ENCODE data around the gene NAIF1. TPM values are rescaled to one million over a fixed set of nuclear protein-coding genes. Genes with fewer than 3 reads are reported as not detected.
A peak's percentile ranks its signal among the peaks of the same experiment; 100 is the strongest.
"Not testable (repeated sequence)": the region's sequence is repeated elsewhere in the genome, so short reads cannot be mapped to it uniquely, and the experiment has no call there.

The NAIF1 gene
- total and polyA plus RNA-seq, 5 donors from 2014 or later, result 7.8 to 16.8 (median 12.9) TPM

GRCh38 chr9:128077847-128078503, 10.9 kb upstream of the NAIF1 start:
- Histone ChIP-seq H3K4me1 (ENCODE audit: control insufficient read depth, insufficient read depth, low read length, poor library complexity, severe bottlenecking) (peaks cover 31% of the 10 kb centered on the region), H3K4me3 (ENCODE audit: low read depth, low read length) (no peak overlapping the region), H3K9me3 (ENCODE audit: control insufficient read depth in 2 of 2, low read length in 2 of 2) (no peaks in the 10 kb centered on the region), H3K27ac (ENCODE audit: insufficient read depth, low read length, poor library complexity, severe bottlenecking) (no peak overlapping the region), H3K27me3 (ENCODE audit: control insufficient read depth, insufficient read depth, low read length) (no peaks in the 10 kb centered on the region), H3K36me3 (ENCODE audit: control insufficient read depth, insufficient read depth, low read length) (peaks cover 6% of the 10 kb centered on the region)
- Mint-ChIP-seq H3K36me3 (peaks cover 12% of the 10 kb centered on the region), H3K27me3 (no peaks in the 10 kb centered on the region), H3K27ac (peak overlapping the region in 2 of 3 donors; percentile 83 to 86), H3K9me3 (no peaks in the 10 kb centered on the region), H3K4me1 (peaks cover 22 to 73% (median 43%) of the 10 kb centered on the region in 4 donors), H3K4me3 (peak overlapping the region in 2 of 4 donors; percentile 43 to 74)
- ATAC-seq (ENCODE audit: low read depth in 2 of 2) (no peak), DNase-seq (no peak)

GRCh38 chr9:128073253-128073886, 6.2 kb upstream of the NAIF1 start:
- Histone ChIP-seq H3K4me3 (ENCODE audit: low read depth, low read length) (peak overlapping the region; percentile 82), H3K36me3 (ENCODE audit: control insufficient read depth, insufficient read depth, low read length) (no peaks in the 10 kb centered on the region), H3K9me3 (ENCODE audit: control insufficient read depth in 2 of 2, low read length in 2 of 2) (no peaks in the 10 kb centered on the region), H3K27ac (ENCODE audit: insufficient read depth, low read length, poor library complexity, severe bottlenecking) (peak overlapping the region; percentile 78), H3K4me1 (ENCODE audit: control insufficient read depth, insufficient read depth, low read length, poor library complexity, severe bottlenecking) (peaks cover 67% of the 10 kb centered on the region), H3K27me3 (ENCODE audit: control insufficient read depth, insufficient read depth, low read length) (no peaks in the 10 kb centered on the region)
- Mint-ChIP-seq H3K27me3 (no peaks in the 10 kb centered on the region), H3K4me1 (peaks cover 18 to 80% (median 45%) of the 10 kb centered on the region in 4 donors), H3K9me3 (no peaks in the 10 kb centered on the region), H3K4me3 (peak overlapping the region; percentile 70 to 91 (median 90)), H3K36me3 (peaks cover 4% of the 10 kb centered on the region), H3K27ac (peak overlapping the region; percentile 89 to 99 (median 91))
- DNase-seq (no peak), ATAC-seq (ENCODE audit: low read depth in 2 of 2) (no peak)

- H3K4me3 Mint-ChIP-seq, result peak overlapping the region; percentile 77 to 91 (median 90)
- peak overlapping the region; percentile 82 for H3K4me3 ChIP-seq (ENCODE audit: low read depth, low read length)
- H3K9me3 ChIP-seq (ENCODE audit: control insufficient read depth in 2 of 2, low read length in 2 of 2), result no peaks in the 10 kb centered on the region
- peak overlapping the region; percentile 78 for H3K27ac ChIP-seq (ENCODE audit: insufficient read depth, low read length, poor library complexity, severe bottlenecking)
- ATAC-seq (ENCODE audit: low read depth in 2 of 2) (no peak), DNase-seq (peak; percentile 36 to 75 (median 50))
- H3K4me1 ChIP-seq (ENCODE audit: control insufficient read depth, insufficient read depth, low read length, poor library complexity, severe bottlenecking), result peaks cover 57% of the 10 kb centered on the region
- no peaks in the 10 kb centered on the region for H3K36me3 ChIP-seq (ENCODE audit: control insufficient read depth, insufficient read depth, low read length)
- H3K27me3 ChIP-seq (ENCODE audit: control insufficient read depth, insufficient read depth, low read length), result no peaks in the 10 kb centered on the region
- peaks cover 18 to 72% (median 37%) of the 10 kb centered on the region in 4 donors for H3K4me1 Mint-ChIP-seq
- H3K27ac Mint-ChIP-seq, result peak overlapping the region; percentile 89 to 99 (median 91)
- no peaks in the 10 kb centered on the region for H3K9me3 Mint-ChIP-seq
- H3K27me3 Mint-ChIP-seq, result no peaks in the 10 kb centered on the region
- H3K36me3 Mint-ChIP-seq, result no peaks in the 10 kb centered on the region
Observed at GRCh38 chr9:128072144-128073021, 5.3 kb upstream of the NAIF1 start.

GRCh38 chr9:128071475-128071874, 4.4 kb upstream of the NAIF1 start:
- not testable (repeated sequence) for DNase-seq; H3K9me3 ChIP-seq (ENCODE audit: control insufficient read depth in 2 of 2, low read length in 2 of 2); H3K9me3 Mint-ChIP-seq; H3K36me3 Mint-ChIP-seq; H3K36me3 ChIP-seq (ENCODE audit: control insufficient read depth, insufficient read depth, low read length); ATAC-seq (ENCODE audit: low read depth in 2 of 2); H3K27me3 Mint-ChIP-seq; H3K27me3 ChIP-seq (ENCODE audit: control insufficient read depth, insufficient read depth, low read length)
- Mint-ChIP-seq H3K4me3 (peak overlapping the region; percentile 77 to 91 (median 90)), H3K27ac (peak overlapping the region; percentile 89 to 99 (median 91)), H3K4me1 (peaks cover 18 to 64% (median 37%) of the 10 kb centered on the region in 4 donors)
- peak overlapping the region; percentile 78 for H3K27ac ChIP-seq (ENCODE audit: insufficient read depth, low read length, poor library complexity, severe bottlenecking)
- peaks cover 60% of the 10 kb centered on the region for H3K4me1 ChIP-seq (ENCODE audit: control insufficient read depth, insufficient read depth, low read length, poor library complexity, severe bottlenecking)
- peak overlapping the region; percentile 82 for H3K4me3 ChIP-seq (ENCODE audit: low read depth, low read length)

DNA sequence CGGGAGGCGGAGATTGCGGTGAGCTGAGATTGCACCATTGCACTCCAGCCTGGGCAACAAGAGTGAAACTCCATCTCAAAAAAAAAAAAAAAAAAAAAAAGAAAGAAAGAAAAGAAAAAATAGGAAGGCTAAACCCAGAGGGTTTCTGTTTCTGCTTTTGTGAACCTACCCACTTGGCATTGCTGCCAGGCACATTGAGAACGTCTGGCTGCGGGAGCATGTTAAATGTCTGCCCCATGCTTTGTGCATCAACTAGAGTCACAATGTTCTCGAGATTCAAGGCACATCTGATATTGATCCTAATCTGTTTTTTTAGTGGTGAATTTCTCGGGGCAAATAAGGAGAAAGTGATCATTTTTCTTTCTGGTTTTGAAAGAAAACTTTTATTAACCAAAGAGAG, 3.8 kb upstream of the NAIF1 start:
- Histone ChIP-seq H3K4me3 (ENCODE audit: low read depth, low read length) (peak overlapping the region; percentile 75), H3K27me3 (ENCODE audit: control insufficient read depth, insufficient read depth, low read length) (no peaks in the 10 kb centered on the region), H3K9me3 (ENCODE audit: control insufficient read depth in 2 of 2, low read length in 2 of 2) (no peaks in the 10 kb centered on the region), H3K4me1 (ENCODE audit: control insufficient read depth, insufficient read depth, low read length, poor library complexity, severe bottlenecking) (peaks cover 66% of the 10 kb centered on the region), H3K27ac (ENCODE audit: insufficient read depth, low read length, poor library complexity, severe bottlenecking) (peak overlapping the region; percentile 78), H3K36me3 (ENCODE audit: control insufficient read depth, insufficient read depth, low read length) (no peaks in the 10 kb centered on the region)
- Mint-ChIP-seq H3K4me3 (peak overlapping the region; percentile 89 to 95 (median 90)), H3K9me3 (no peaks in the 10 kb centered on the region), H3K27me3 (no peaks in the 10 kb centered on the region), H3K36me3 (no peaks in the 10 kb centered on the region), H3K4me1 (peaks cover 18 to 66% (median 40%) of the 10 kb centered on the region in 4 donors), H3K27ac (peak overlapping the region; percentile 88 to 99 (median 89))
- ATAC-seq (ENCODE audit: low read depth in 2 of 2) (no peak), DNase-seq (no peak)

DNA sequence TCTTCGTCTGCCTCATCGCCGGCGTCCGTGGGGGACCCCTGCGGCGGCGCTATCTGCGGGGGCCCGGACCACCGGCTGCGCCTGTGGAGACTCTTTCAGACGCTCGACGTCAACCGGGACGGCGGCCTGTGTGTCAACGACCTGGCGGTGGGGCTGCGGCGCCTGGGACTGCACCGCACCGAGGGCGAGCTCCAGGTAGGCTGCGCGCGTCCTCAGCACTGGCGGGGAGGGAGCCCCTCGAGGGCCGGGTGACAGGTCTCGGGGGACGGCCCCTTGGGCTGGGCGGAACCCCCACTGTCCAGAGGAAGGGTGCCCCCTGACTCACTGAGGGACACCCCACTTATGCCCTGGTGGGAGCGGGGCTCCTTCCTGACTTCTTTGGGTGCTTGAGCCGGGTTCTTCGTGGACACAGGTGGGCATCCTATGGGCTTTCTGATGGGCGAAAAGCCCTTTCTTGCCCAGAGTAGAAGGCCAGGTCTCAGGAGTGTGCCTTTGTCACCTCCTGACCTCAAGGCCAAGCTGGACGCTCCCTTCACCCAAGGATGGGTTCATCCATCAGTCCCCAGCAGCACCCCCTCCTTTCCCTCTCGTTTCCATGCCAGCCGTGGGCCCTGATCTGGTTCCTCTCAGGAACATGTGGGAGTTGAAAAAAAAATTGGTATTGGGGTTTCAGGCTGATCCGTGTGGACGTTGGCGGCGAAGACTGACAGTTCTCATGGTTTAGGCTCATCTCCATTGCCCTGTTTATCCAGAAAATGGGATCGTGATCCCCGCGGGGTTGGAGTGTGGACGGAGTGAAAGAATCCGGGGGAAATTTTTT, 1.5 kb upstream of the NAIF1 start:
- peak overlapping the region; percentile 92 to 96 (median 95) for H3K4me3 Mint-ChIP-seq
- no peak for ATAC-seq (ENCODE audit: low read depth in 2 of 2)

More for the DNA sequence above, 1.5 kb upstream of the NAIF1 start:
- Mint-ChIP-seq H3K9me3 (no peaks in the 10 kb centered on the region), H3K36me3 (no peaks in the 10 kb centered on the region), H3K4me1 (peaks cover 18 to 71% (median 39%) of the 10 kb centered on the region in 4 donors), H3K27ac (peak overlapping the region; percentile 63 to 93 (median 91)), H3K27me3 (no peaks in the 10 kb centered on the region)
- Histone ChIP-seq H3K36me3 (ENCODE audit: control insufficient read depth, insufficient read depth, low read length) (peaks cover under 1% of the 10 kb centered on the region), H3K27ac (ENCODE audit: insufficient read depth, low read length, poor library complexity, severe bottlenecking) (peak overlapping the region; percentile 65), H3K27me3 (ENCODE audit: control insufficient read depth, insufficient read depth, low read length) (no peaks in the 10 kb centered on the region), H3K4me1 (ENCODE audit: control insufficient read depth, insufficient read depth, low read length, poor library complexity, severe bottlenecking) (peaks cover 76% of the 10 kb centered on the region), H3K4me3 (ENCODE audit: low read depth, low read length) (peak overlapping the region; percentile 80), H3K9me3 (ENCODE audit: control insufficient read depth in 2 of 2, low read length in 2 of 2) (no peaks in the 10 kb centered on the region)
- peak in 1 of 3 donors; percentile 35 for DNase-seq
